Activated CD4-positive, alpha-beta memory T cell treated with anti-CD3 and anti-CD28 coated beads for 36 hours (primary cell): ENCODE results near the gene GXYLT2. TPM values are rescaled to one million over a fixed set of nuclear protein-coding genes. Genes with fewer than 3 reads are reported as not detected.

Experiments
- CTCF ChIA-PET: fragments of 350-600 bp; sonication (Branson Sonifier 250); formaldehyde crosslinking; loops from one replicate; lab custom pipeline; 2021; ENCODE audit warnings: antibody characterized with exemption, inconsistent platforms; lab: Charles Lee
- POLR2A ChIA-PET: fragments of 350-600 bp; sonication (Branson Sonifier 250); formaldehyde crosslinking; loops from one replicate; lab custom pipeline; 2021; ENCODE audit warnings: antibody characterized with exemption; lab: Charles Lee
- DNase-seq: peaks from one replicate; pipeline ENCODE4 v3.0.0-alpha.2; 2020
- H3K27ac Mint-ChIP-seq: one replicate; pipeline ENCODE4 v1.8.0; 2021; ENCODE audit warnings: mixed read lengths
- H3K27me3 Mint-ChIP-seq: one replicate; pipeline ENCODE4 v1.8.0; 2021; ENCODE audit warnings: mixed read lengths
- H3K36me3 Mint-ChIP-seq: one replicate; pipeline ENCODE4 v1.8.0; 2021; ENCODE audit warnings: mixed read lengths
- H3K4me1 Mint-ChIP-seq: one replicate; pipeline ENCODE4 v1.8.0; 2021; ENCODE audit warnings: low read depth, mixed read lengths
- H3K4me3 Mint-ChIP-seq: one replicate; pipeline ENCODE4 v1.8.0; 2021; ENCODE audit warnings: mild to moderate bottlenecking, mixed read lengths
- H3K9me3 Mint-ChIP-seq: one replicate; pipeline ENCODE4 v1.8.0; 2021; ENCODE audit warnings: mixed read lengths
- intact Hi-C: fragments of 100-400 bp; cut with micrococcal nuclease; formaldehyde crosslinking; loops from one replicate; pipeline ENCODE4 v1.15.1; 2023
- total RNA-seq, 2 experiments: library from RNA; stranded (reverse); gene quantifications; one replicate each; pipeline ENCODE4 v1.2.3, GENCODE V29; 2021

Gene GXYLT2
- total RNA-seq, 2 experiments from 2014 or later, result not detected

GRCh38 chr3:72862314-72863090 lies 25.3 kb upstream of the GXYLT2 start:
- Mint-ChIP-seq H3K27ac (no peak overlapping the region), H3K27me3 (peaks cover 2% of the 10 kb centered on the region), H3K4me1 (no peaks in the 10 kb centered on the region), H3K36me3 (no peaks in the 10 kb centered on the region), H3K9me3 (no peaks in the 10 kb centered on the region), H3K4me3 (no peak overlapping the region)
- intact Hi-C loops, result no loop called here
- no peak for DNase-seq
- ChIA-PET POLR2A (interaction anchor here (1.7 kb wide), 1 partner anchor 25 kb away, joined by 3 read pairs; the partner anchor contains the start of gene GXYLT2), CTCF (no interaction called here)

DNA sequence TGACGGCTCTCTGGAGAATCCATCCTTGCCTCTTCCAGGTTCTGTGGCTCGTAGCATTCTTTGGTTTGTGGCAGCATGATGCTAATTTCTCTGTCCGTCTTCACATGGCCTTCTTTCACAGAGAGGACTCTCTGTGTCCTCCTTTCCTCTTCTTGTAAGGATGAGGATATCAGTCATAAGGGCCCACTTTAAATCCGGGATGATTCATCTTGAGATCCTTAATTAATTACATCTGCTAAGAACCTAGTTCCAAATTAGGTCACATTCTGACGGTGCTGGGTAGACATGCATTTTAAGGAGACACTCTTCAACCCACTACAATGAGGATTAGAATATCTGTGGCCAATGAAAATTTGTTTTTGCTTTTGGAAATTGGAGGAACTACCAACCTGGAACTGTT lies 15.7 kb upstream of the GXYLT2 start:
- H3K27ac Mint-ChIP-seq, result no peak overlapping the region
- ChIA-PET POLR2A (no interaction called here), CTCF (no interaction called here)
- H3K9me3 Mint-ChIP-seq, result no peaks in the 10 kb centered on the region
- no peak overlapping the region for H3K4me3 Mint-ChIP-seq
- H3K4me1 Mint-ChIP-seq, result no peaks in the 10 kb centered on the region
- no peak for DNase-seq
- H3K27me3 Mint-ChIP-seq, result peaks cover 7% of the 10 kb centered on the region
- intact Hi-C loops, result no loop called here
- H3K36me3 Mint-ChIP-seq, result no peaks in the 10 kb centered on the region

- no peak for DNase-seq
- H3K4me3 Mint-ChIP-seq, result peak overlapping the region; percentile 64
- H3K36me3 Mint-ChIP-seq, result no peaks in the 10 kb centered on the region
- peaks cover 5% of the 10 kb centered on the region for H3K9me3 Mint-ChIP-seq
- intact Hi-C loops, result loop anchor here (5.0 kb wide), 1 partner anchor 40 kb away; the partner anchor contains the start of gene SHQ1
- H3K4me1 Mint-ChIP-seq, result peaks cover 17% of the 10 kb centered on the region
- H3K27ac Mint-ChIP-seq, result no peak overlapping the region
- ChIA-PET POLR2A (interaction anchor here (1.3 kb wide), 1 partner anchor 24 kb away, joined by 3 read pairs; no protein-coding TSS in a partner anchor), CTCF (interaction anchor here (0.8 to 1.3 kb wide), 4 partner anchors 9 to 1494 kb away, joined by 3 to 4 read pairs (median 4); partner anchors contain the start of gene SHQ1)
- peaks cover 63% of the 10 kb centered on the region for H3K27me3 Mint-ChIP-seq
Observed at GRCh38 chr3:72887343-72887704, 522 bp upstream of the GXYLT2 start.

- intact Hi-C loops, result loop anchor here (5.0 kb wide), 1 partner anchor 41 kb away; the partner anchor contains the start of gene SHQ1
Observed at GRCh38 chr3:72888546-72889309, 882 bp downstream of the GXYLT2 start.

DNA sequence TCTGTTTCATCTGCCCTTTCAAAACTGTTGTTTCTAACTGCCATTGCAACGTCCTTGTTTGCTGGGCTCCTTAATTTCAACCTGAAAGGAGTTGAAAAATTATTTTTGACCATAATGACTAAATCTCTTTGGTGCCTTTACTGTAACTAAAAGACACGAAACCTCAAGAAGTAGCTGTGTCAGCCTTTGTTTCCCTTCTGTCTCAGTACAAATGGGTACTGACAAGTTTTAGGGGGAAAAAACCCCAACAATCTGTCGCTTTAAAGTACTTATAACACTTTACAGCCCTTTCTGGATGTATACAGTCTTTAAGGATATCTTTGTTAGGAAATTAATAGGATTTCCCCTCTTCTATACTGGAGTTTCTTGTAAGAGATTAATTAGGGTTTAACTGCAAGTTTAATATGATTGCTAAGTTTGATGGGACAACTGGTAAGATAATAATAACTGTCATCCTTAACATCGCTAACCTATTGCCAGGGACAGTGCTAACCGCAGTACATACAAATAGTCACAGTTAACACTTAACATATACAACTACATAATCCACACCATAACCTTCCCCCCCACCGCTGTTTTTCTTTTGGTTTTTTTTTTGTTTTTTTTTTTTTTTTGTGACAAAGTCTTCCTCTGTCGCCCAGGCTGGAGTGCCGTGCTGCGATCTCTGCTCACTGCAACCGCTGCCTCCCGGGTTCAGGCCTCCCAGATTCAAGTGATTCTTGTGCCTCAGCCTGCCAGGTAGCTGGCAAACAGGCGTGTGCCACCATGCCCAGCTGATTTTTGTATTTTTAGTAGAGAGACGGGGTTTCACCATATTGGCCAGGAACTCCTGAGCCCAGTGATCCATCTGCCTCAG lies 1.7 kb downstream of the GXYLT2 start:
- H3K4me1 Mint-ChIP-seq, result peaks cover 17% of the 10 kb centered on the region
- ChIA-PET CTCF (interaction anchor here (0.6 to 1.3 kb wide), 4 partner anchors 14 to 52 kb away, joined by 3 read pairs; no protein-coding TSS in a partner anchor), POLR2A (no interaction called here)
- no peaks in the 10 kb centered on the region for H3K36me3 Mint-ChIP-seq
- no peaks in the 10 kb centered on the region for H3K9me3 Mint-ChIP-seq
- H3K4me3 Mint-ChIP-seq, result no peak overlapping the region
- no peak overlapping the region for H3K27ac Mint-ChIP-seq
- intact Hi-C loops, result loop anchor here (5.0 kb wide), 1 partner anchor 42 kb away; the partner anchor contains the start of gene SHQ1
- no peak for DNase-seq
- H3K27me3 Mint-ChIP-seq, result peaks cover 67% of the 10 kb centered on the region

More at GRCh38 chr3:72888546-72889309, 882 bp downstream of the GXYLT2 start:
- peaks cover 70% of the 10 kb centered on the region for H3K27me3 Mint-ChIP-seq
- no peaks in the 10 kb centered on the region for H3K36me3 Mint-ChIP-seq
- peak overlapping the region; percentile 17 for H3K4me3 Mint-ChIP-seq
- ChIA-PET POLR2A (no interaction called here), CTCF (interaction anchor here (1.0 to 1.3 kb wide), 3 partner anchors 8 to 27 kb away, joined by 3 read pairs; no protein-coding TSS in a partner anchor)
- H3K27ac Mint-ChIP-seq, result no peak overlapping the region
- no peak for DNase-seq
- no peaks in the 10 kb centered on the region for H3K9me3 Mint-ChIP-seq
- H3K4me1 Mint-ChIP-seq, result peaks cover 17% of the 10 kb centered on the region

DNA sequence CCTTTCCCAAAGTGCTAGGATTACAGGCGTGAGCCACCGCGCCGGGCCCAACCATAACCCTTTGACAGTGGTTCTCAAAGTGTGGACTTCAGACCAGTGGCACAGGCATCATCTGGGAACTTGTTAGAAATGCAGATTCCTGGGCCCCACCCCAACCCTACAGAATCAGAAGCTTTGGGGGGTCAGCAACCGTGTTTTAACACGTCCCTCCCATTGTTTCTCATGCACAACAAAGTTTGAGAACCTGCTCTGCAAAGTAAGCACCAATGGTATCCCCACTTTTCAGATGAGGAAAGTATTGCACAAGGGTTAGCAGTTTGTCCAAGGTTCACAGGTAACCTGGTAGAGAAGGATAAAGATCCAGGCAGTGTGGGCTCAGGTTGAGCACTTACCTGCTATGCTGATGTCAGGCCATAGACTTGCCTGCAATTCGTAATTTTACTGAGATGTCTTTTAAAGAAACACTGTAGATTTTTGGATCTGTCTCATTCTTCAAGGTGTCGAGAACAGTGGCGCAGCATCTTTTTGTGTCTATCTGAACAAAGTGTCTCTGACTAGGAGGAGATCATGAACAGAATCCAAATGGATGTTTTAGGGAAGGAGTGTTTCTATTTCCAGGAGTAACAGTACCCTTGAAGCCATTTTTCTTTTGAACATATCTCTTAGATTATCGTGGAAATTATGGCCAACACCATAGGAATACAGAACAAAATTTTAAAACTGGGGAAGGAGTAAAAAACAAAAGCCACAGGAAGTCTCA lies 2.5 kb downstream of the GXYLT2 start:
- POLR2A ChIA-PET, result no interaction called here
- H3K27me3 Mint-ChIP-seq, result peaks cover 63% of the 10 kb centered on the region
- no peak overlapping the region for H3K4me3 Mint-ChIP-seq
- peaks cover 17% of the 10 kb centered on the region for H3K4me1 Mint-ChIP-seq
- no peaks in the 10 kb centered on the region for H3K36me3 Mint-ChIP-seq
- no peaks in the 10 kb centered on the region for H3K9me3 Mint-ChIP-seq
- intact Hi-C loops, result no loop called here
- no peak for DNase-seq
- CTCF ChIA-PET, result interaction anchor here (0.6 to 0.7 kb wide), 2 partner anchors 13 to 51 kb away, joined by 3 read pairs; no protein-coding TSS in a partner anchor
- H3K27ac Mint-ChIP-seq, result no peak overlapping the region

GRCh38 chr3:72891053-72891855 lies 3.4 kb downstream of the GXYLT2 start:
- Mint-ChIP-seq H3K4me1 (peaks cover 17% of the 10 kb centered on the region), H3K27ac (no peak overlapping the region)

GRCh38 chr3:72892081-72892775 lies 4.4 kb downstream of the GXYLT2 start:
- Mint-ChIP-seq H3K9me3 (no peaks in the 10 kb centered on the region), H3K4me1 (peaks cover 15% of the 10 kb centered on the region), H3K27ac (no peak overlapping the region), H3K4me3 (no peak overlapping the region), H3K27me3 (peaks cover 52% of the 10 kb centered on the region), H3K36me3 (no peaks in the 10 kb centered on the region)
- intact Hi-C loops, result no loop called here
- ChIA-PET CTCF (interaction anchor here (0.9 to 1.4 kb wide), 4 partner anchors 21 to 165 kb away, joined by 3 to 5 read pairs (median 3); no protein-coding TSS in a partner anchor), POLR2A (no interaction called here)
- DNase-seq, result no peak

More at GRCh38 chr3:72891053-72891855, 3.4 kb downstream of the GXYLT2 start:
- H3K36me3 Mint-ChIP-seq, result no peaks in the 10 kb centered on the region
- no peaks in the 10 kb centered on the region for H3K9me3 Mint-ChIP-seq
- no peak overlapping the region for H3K4me3 Mint-ChIP-seq
- CTCF ChIA-PET, result interaction anchor here (0.9 kb wide), 1 partner anchor 20 kb away, joined by 3 read pairs; no protein-coding TSS in a partner anchor
- no peak for DNase-seq
- POLR2A ChIA-PET, result no interaction called here
- H3K27me3 Mint-ChIP-seq, result peaks cover 57% of the 10 kb centered on the region
- intact Hi-C loops, result no loop called here

DNA sequence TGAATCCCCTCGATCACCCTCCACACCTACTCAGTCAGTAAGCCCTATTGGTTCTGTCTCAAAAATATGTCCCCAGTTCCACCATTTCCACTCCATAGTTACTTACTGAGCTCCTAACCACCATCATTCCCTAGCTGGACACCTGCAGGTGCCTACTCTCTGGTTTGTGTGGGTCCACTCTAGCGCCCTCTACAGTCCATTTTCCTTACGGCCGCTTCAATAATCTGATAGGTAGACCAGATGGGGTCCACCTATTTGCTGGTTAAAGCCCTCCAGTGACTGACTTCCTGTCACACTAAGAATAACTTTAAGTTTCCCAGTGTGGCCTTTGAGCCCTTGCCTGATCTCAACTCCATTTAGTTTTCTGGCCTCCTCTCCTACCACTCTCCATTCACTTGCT lies 5.0 kb downstream of the GXYLT2 start:
- Mint-ChIP-seq H3K4me1 (peaks cover 9% of the 10 kb centered on the region), H3K27ac (no peak overlapping the region)
- POLR2A ChIA-PET, result no interaction called here

More for the DNA sequence above, 5.0 kb downstream of the GXYLT2 start:
- Mint-ChIP-seq H3K36me3 (no peaks in the 10 kb centered on the region), H3K27me3 (peaks cover 46% of the 10 kb centered on the region), H3K4me3 (no peak overlapping the region), H3K9me3 (no peaks in the 10 kb centered on the region)
- peak; percentile 22 for DNase-seq
- intact Hi-C loops, result no loop called here
- CTCF ChIA-PET, result interaction anchor here (0.9 to 1.4 kb wide), 3 partner anchors 42 to 164 kb away, joined by 3 to 5 read pairs (median 3); no protein-coding TSS in a partner anchor
